ENCODE results near the gene EIF1. TPM values are rescaled to one million over a fixed set of nuclear protein-coding genes. Genes with fewer than 3 reads are reported as not detected.
A peak's percentile ranks its signal among the peaks of the same experiment; 100 is the strongest.
"Not testable (repeated sequence)": the region's sequence is repeated elsewhere in the genome, so short reads cannot be mapped to it uniquely, and the experiment has no call there.

The EIF1 gene
- 100 to 1,000 TPM; 444 to 832 (median 685) TPM for total RNA-seq

DNA sequence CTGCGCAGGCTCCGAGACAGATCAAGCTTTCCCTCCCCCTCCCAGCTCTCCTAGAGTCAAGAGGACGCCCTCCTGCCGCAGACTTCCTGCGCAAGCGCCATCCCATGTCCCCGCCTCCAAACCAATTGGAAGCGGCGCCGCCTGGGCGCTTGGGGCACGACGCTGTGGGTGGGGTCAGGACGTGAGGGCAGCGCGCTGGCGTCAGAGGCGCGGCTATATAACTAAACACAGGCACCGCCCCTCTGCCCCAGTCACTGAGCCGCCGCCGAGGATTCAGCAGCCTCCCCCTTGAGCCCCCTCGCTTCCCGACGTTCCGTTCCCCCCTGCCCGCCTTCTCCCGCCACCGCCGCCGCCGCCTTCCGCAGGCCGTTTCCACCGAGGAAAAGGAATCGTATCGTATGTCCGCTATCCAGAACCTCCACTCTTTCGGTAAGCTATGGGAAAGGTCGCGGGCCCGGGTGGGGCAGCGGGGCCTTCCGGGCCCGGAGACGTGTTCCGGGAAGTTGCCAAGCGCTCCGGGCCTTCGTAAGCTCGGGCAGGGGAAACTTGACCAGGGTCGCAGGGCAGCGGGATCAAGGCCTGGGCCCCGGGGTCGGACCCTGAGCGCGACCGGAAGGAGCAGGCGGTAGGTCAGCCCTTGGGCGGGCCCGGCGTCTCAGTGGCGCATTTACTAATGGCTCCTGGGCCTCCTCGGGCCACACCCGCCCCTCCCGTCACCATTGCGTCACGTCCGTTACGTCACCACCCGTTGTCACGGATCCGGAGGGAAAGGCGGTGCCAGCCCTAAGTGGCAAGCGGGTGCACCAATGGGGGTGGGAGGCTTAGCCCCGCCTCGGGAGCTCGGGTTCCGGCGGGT is at the start of gene EIF1:
Gene EIF1, plus strand, starts transcription at position 245 of the 856 bp plus-strand sequence. Its CDS starts 154 bp downstream, at position 399.
- TF ChIP-seq, protein P1, sequence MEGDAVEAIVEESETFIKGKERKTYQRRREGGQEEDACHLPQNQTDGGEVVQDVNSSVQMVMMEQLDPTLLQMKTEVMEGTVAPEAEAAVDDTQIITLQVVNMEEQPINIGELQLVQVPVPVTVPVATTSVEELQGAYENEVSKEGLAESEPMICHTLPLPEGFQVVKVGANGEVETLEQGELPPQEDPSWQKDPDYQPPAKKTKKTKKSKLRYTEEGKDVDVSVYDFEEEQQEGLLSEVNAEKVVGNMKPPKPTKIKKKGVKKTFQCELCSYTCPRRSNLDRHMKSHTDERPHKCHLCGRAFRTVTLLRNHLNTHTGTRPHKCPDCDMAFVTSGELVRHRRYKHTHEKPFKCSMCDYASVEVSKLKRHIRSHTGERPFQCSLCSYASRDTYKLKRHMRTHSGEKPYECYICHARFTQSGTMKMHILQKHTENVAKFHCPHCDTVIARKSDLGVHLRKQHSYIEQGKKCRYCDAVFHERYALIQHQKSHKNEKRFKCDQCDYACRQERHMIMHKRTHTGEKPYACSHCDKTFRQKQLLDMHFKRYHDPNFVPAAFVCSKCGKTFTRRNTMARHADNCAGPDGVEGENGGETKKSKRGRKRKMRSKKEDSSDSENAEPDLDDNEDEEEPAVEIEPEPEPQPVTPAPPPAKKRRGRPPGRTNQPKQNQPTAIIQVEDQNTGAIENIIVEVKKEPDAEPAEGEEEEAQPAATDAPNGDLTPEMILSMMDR (IDR thresholded peaks at IDR 0.05): no peak
- ATAC-seq (ENCODE audit: low FRiP score) (peak; percentile 93), DNase-seq (ENCODE audit: low spot score) (peak; percentile 100)

DNA sequence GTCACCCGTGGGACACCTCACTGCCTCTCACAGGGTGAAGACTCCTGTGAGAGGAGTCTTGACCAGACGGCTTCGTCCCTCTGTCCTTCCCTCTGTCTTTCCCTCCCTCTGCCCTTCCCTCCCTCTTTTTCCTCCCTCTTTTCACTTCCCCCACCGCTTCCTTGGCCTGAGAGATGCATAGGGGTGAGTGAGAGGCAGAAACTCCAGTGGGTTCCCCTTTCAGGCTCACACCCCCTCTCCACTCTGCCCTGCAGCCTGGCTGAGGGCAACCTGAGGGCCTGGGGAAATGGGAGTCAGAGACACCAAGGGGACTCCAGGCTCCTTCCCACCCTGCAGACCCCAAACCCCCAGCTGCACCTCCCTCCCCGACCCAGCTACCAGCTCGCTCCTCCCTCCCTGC is 49.7 kb upstream of the EIF1 start:
- TF ChIP-seq, protein P1 (IDR thresholded peaks at IDR 0.05): no peak
- ATAC-seq (ENCODE audit: low FRiP score) (no peak), DNase-seq (ENCODE audit: low spot score) (no peak)

DNA sequence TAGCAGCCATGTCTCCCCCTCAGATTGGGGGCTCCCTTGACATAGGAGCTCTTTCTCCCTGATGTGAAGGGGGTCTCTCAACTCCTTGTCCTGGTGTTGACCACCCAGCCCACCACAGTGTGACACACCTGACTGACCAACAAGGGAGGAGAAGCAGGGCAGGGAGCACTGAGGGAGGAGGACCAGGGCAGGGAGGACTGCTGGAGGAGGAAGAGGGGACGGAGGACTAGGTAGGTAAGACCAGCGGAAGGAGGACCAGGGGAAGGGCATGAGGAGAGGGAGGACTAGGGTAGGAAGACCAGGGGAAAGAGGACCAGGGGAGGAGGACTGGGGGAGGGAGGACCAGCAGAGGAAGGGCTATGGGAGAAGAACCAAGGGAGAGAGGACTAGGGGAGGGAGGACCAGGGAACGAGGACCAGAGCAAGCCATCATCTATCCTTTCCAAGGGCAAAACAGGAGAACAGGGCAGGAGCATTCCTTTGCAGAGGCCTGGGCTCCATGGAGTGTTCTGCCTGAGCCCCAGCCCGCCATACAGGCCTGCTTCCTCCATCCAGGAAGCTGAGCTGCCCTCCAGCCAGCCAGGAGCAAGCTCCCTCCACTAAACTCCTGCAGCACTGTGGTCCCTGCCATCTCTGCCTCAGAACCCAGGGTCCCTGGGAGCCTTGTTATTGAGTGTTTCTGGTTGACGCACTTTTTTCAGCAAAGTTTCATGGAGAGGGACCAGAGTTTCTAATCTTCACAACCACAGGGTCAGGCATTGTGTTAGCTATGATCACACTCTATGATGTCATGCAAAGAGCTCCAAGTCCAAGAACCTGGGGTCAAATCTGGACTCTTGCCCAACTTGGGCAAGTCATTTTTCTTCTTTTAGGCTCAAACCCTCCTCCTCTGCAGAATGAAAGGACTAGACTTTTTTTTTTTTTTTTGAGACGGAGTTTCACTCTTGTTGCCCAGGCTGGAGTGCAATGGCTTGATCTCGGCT is 48.9 kb upstream of the EIF1 start:
- TF ChIP-seq, protein P1 (IDR thresholded peaks at IDR 0.05): no peak
- ATAC-seq (ENCODE audit: low FRiP score) (no peak), DNase-seq (ENCODE audit: low spot score) (no peak)

DNA sequence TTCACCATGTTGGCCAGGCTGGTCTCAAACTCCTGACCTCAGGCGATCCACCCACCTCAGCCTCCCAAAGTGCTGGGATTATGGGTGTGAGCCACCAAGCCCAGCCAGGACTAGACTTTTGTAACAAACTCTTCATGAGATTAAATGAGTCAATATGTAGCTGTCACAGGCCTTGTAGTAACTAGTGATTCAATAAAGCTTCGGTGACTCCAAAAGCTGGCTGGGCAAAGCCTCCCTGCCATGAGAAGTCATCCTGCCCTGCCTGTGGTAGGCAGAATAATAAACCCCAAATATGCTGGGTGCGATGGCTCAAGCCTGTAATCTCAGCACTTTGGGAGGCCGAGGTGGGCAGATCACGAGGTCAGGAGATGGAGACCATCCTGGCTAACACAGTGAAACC is 48.1 kb upstream of the EIF1 start:
- DNase-seq (ENCODE audit: low spot score); ATAC-seq (ENCODE audit: low FRiP score): not testable (repeated sequence)

DNA sequence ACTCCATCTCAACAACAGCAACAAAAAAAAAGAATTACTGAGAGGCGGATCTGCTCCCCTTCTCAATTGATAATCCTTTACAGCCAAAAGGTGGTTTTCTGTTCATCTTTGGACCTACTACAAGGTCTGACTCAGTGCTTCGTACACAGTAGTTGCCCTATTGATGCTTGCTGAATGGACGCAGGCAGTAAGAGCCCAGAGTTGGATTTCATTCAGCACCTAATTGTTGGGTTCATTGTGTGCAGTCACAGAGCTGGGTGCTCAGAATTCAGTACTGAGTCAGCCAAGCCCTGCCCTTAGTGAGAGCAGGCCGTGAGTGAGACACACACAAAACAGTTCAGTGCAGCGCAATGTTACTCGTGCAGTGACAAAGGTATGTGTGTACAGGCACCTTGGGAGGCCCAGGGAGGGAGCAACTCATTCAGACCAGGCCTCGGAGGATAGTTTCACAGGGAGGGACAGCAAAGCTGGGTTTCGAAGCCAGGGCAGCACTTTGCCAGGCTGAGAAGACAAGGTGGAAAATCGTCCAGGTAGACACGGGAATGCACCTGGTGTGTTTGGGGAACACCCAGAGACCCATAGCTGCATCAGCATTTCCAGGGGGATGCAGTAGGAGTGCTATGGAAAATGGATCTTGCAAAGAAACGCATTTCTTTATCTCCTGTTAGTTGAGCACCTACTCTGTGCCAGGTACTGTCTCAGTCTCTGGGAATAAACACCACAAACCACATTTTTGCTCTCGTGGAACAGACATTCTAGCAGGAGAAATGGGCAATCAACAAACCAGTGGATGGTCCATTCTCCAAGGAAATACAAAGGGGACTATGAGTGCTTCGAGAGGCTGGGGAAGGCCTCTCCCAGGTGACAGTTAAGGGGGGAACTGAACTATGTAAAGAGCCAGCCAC is 46.2 kb upstream of the EIF1 start:
- TF ChIP-seq, protein P1 (IDR thresholded peaks at IDR 0.05): no peak
- DNase-seq (ENCODE audit: low spot score) (no peak), ATAC-seq (ENCODE audit: low FRiP score) (no peak)

DNA sequence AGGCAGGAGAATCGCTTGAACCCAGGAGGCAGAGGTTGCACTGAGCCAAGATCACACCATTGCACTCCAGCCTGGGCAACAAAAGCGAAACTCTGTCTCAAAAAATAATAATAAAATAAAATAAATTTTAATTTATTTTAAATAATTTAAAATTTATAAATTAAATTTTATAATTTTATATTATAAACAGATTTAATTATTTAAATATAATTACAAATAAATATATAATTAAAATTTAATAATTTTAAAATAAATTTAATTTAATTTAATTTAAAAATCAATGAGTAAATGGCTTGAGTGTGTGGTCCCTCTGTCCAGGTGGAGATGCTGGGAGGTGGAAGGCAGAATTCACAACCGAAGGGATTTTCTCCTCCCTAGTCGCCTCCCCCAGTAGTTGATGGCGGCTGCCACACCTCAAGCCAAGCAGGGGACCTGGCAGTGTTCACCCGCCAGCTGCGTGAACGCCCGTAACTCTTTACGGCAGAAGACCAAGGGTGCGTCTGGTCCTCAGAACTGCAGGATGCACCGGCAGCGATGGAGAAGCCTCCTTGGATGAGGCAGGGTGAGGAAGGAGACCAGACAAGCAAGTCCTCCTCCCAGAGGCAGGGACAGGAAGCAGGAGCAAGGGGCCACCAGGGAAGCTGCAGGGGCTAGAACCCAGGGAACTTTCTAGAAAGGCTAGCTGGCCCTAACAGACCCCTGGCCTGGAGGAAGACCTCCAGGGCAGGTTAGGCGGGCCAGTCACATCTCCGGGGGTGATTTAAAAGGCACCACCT is 41.5 kb upstream of the EIF1 start:
- TF ChIP-seq, protein P1 (IDR thresholded peaks at IDR 0.05): no peak
- ATAC-seq (ENCODE audit: low FRiP score) (no peak), DNase-seq (ENCODE audit: low spot score) (no peak)
